Measurements from ENCODE around the gene LPGAT1. TPM values are rescaled to one million over a fixed set of nuclear protein-coding genes. Genes with fewer than 3 reads are reported as not detected.

The LPGAT1 gene
- total and polyA plus RNA-seq, 11 donors = 5.6 to 40.0 (median 25.0) TPM

DNA sequence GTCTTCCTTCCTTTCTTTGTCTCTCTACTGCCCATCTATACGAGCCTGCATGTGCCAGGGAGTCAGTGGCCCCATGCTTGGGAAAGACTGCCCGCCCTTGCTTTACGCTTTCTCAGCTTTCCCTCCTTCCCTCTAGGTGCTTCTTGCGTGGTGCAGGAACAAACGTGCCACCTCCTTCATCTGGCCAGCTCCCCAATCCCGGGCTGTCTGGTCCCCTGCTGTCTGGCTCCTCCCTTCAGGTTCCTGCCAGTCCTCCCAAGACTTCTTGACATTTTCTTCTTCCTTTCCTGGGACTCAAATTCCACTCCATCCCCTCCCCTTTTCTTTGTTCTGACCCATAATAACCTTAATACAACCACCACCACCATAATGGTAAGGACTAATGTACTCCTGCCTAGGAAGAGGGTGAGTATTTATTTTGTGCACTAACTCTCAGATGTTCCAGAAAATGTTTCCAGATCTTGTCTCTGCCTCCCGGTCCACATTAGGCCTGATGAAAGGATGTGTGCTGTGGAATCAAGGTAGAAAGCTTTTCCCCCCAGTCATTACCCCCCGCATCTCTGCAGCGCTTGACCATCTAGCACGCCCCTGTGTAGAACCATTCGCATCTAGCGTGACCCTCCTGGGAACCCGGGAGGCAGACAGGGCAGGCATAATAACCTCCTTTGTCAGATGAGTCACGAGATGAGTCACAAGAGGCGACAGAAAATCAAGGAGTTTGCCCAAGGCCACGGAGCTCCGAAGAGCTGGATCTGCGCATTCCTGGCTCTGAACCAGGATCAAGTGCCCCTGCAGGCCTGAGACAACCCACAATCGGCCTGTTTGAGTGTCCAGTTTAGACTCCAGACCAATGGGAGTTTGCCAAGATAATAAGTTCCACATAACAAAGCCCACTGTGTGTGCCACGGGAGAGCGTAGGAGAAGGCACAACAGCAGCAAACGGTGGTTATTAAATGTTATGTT is 95.1 kb downstream of the LPGAT1 start:
- no peak for TF ChIP-seq POLR2A (IDR thresholded peaks at IDR 0.05)
- TF ChIP-seq, protein P1, sequence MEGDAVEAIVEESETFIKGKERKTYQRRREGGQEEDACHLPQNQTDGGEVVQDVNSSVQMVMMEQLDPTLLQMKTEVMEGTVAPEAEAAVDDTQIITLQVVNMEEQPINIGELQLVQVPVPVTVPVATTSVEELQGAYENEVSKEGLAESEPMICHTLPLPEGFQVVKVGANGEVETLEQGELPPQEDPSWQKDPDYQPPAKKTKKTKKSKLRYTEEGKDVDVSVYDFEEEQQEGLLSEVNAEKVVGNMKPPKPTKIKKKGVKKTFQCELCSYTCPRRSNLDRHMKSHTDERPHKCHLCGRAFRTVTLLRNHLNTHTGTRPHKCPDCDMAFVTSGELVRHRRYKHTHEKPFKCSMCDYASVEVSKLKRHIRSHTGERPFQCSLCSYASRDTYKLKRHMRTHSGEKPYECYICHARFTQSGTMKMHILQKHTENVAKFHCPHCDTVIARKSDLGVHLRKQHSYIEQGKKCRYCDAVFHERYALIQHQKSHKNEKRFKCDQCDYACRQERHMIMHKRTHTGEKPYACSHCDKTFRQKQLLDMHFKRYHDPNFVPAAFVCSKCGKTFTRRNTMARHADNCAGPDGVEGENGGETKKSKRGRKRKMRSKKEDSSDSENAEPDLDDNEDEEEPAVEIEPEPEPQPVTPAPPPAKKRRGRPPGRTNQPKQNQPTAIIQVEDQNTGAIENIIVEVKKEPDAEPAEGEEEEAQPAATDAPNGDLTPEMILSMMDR (IDR thresholded peaks at IDR 0.05) = no peak
- no peaks in the 10 kb centered on the region for H3K36me3 ChIP-seq
- ATAC-seq = peak in 1 of 4 donors; percentile 68
- whole genome bisulfite sequencing, 4 donors = 75 to 80% (median 77%) methylated on average over 20 to 22 of the region's 22 CpGs
- DNase-seq = peak in 1 of 5 donors; percentile 29
- intact Hi-C loops (cut with DNase I) = no loop called here
- peaks cover 0 to 4% (median 0%) of the 10 kb centered on the region in 9 donors for H3K27me3 ChIP-seq
- H3K9me3 ChIP-seq = no peaks in the 10 kb centered on the region
- no peak overlapping the region for H3K27ac ChIP-seq
- no peak overlapping the region for H3K4me3 ChIP-seq
- peaks cover 0 to 22% (median 0%) of the 10 kb centered on the region in 12 donors for H3K4me1 ChIP-seq

DNA sequence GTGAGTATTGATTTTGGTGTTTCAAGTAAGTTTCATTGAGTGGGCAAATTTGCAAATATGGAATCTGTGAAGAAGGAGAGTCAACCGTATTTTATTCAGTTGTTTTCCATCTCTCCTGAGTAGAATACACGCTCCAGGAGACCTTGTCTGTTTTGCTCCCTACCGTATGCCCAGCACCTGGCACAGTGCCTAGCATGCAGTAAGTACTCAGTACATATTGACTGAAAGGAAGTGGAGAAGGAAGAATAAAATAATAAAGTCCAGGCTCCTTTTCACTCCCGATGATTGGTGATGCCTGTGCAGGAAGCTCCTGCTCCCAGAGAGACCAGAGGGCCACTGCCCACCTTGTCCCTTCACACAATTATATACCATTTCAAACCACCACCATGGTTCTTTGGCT is 95.8 kb downstream of the LPGAT1 start:
- intact Hi-C loops (cut with DNase I) = no loop called here
- H3K4me3 ChIP-seq = no peak overlapping the region
- no peak overlapping the region for H3K27ac ChIP-seq
- peaks cover 0 to 17% (median 0%) of the 10 kb centered on the region in 12 donors for H3K4me1 ChIP-seq
- DNase-seq (no peak), ATAC-seq (no peak)
- H3K27me3 ChIP-seq = peaks cover 0 to 4% (median 0%) of the 10 kb centered on the region in 9 donors
- H3K9me3 ChIP-seq = no peaks in the 10 kb centered on the region
- TF ChIP-seq, protein P1 (IDR thresholded peaks at IDR 0.05) = no peak
- no peak for TF ChIP-seq POLR2A (IDR thresholded peaks at IDR 0.05)
- H3K36me3 ChIP-seq = no peaks in the 10 kb centered on the region
- WGBS, 4 donors = 46 to 56% (median 48%) methylated on average over 4 of the region's 4 CpGs

DNA sequence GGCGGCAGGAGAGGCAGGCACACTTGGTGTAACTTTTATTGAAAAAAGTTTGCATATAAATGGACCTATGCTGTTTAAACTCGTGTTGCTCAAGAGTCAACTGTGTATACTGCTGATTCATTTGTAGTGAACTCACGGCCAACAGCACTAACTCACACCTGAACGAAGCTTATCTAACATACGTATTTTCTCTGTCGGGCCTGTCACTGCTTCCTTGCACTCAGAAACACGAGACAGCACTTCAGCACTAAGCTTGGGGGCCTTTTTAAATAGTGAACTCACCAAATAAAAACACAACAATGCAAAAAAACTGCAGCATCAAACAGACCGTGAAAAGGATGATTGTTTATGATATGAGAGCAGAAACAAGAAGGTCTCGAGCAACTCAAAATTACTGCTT is 96.2 kb downstream of the LPGAT1 start:
- no peak for TF ChIP-seq POLR2A (IDR thresholded peaks at IDR 0.05)
- TF ChIP-seq, protein P1 (IDR thresholded peaks at IDR 0.05) = no peak
- WGBS, 4 donors = 70 to 77% (median 74%) methylated on average over 9 of the region's 9 CpGs
- Histone ChIP-seq H3K9me3 (no peaks in the 10 kb centered on the region), H3K4me3 (no peak overlapping the region), H3K4me1 (peaks cover 0 to 12% (median 0%) of the 10 kb centered on the region in 12 donors), H3K27me3 (peaks cover 0 to 4% (median 0%) of the 10 kb centered on the region in 9 donors), H3K36me3 (no peaks in the 10 kb centered on the region), H3K27ac (no peak overlapping the region)
- ATAC-seq (no peak), DNase-seq (no peak)
- intact Hi-C loops (cut with DNase I) = no loop called here

DNA sequence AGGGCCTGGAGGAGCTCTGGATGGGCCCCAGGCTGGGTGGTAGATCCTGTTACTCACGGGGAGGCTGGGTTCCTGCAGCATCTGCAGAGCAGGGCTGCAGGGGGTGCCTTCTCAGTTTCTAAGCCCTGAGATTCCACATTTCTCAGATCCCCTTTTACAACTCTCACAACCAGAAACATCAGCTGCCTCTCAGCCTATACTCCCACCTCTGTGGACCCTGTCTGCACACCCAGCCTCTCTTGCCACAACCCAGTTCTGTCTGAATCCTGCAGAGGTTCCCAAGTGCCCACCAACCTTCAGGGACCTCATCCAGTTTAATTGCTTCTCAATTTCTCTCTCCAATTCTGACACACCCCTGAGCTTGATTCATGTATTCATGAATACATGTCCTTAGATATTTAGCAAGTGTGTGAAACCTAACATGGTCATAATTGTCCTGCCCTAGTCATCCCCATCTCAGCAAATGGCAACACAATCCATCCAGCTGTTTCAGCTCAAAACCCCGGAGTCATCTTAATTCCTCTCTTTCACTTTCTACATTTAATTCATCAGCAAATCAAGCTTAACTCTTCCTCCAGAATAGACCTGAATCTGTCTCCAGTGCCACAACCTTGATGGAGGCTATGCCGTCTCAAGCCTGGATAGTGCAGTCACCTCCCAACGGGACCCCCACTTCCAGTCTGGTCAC is 98.1 kb downstream of the LPGAT1 start:
- ATAC-seq = no peak
- H3K4me1 ChIP-seq = peaks cover 0 to 3% (median 0%) of the 10 kb centered on the region in 12 donors
- H3K27ac ChIP-seq = no peak overlapping the region
- no peak overlapping the region for H3K4me3 ChIP-seq
- 82 to 93% (median 85%) methylated on average over 4 of the region's 4 CpGs for WGBS, 4 donors
- intact Hi-C loops (cut with DNase I) = no loop called here
- DNase-seq = no peak
- H3K36me3 ChIP-seq = no peaks in the 10 kb centered on the region
- peaks cover 0 to 4% (median 0%) of the 10 kb centered on the region in 9 donors for H3K27me3 ChIP-seq
- TF ChIP-seq POLR2A (IDR thresholded peaks at IDR 0.05) = no peak
- TF ChIP-seq, protein P1 (IDR thresholded peaks at IDR 0.05) = no peak
- H3K9me3 ChIP-seq = no peaks in the 10 kb centered on the region

Measured in heart left ventricle (tissue), 16 donors.